ENCODE results near the gene SSR1. TPM values are rescaled to one million over a fixed set of nuclear protein-coding genes. Genes with fewer than 3 reads are reported as not detected.
A peak's percentile ranks its signal among the peaks of the same experiment; 100 is the strongest.

SSR1 gene
- total RNA-seq, 5 donors from 2014 or later (not counting 1 experiment from before 2014, with no cell fraction given) = 75.7 to 111 (median 100) TPM

DNA sequence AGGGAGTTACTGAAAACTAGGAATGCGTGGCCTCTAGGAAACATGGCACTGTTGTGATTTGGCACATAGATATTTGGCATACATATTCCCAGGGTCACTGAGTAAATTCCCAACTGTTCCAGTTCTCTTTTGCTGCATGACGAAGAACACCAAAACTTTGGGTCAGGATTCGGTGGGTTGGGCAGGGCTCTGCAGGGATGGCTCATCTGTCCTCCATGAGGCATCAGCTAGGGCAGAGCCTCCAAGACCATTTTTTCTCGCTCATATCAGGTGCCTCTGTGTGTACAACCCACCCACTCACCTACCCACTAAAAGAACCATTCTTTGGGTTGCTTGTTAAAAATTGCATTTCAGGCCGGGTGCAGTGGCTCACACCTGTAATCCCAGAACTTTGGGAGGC lies 57.1 kb downstream of the SSR1 start:
- CTCF ChIA-PET = interaction anchor here in 1 of 2 donors (0.7 kb wide), 1 partner anchor 912 kb away, joined by 3 read pairs; no protein-coding TSS in a partner anchor
- peaks cover 7 to 18% of the 10 kb centered on the region in 2 donors for H3K27me3 Mint-ChIP-seq
- WGBS (ENCODE audit: insufficient coverage) = 90% methylated on average over 3 of the region's 5 CpGs

DNA sequence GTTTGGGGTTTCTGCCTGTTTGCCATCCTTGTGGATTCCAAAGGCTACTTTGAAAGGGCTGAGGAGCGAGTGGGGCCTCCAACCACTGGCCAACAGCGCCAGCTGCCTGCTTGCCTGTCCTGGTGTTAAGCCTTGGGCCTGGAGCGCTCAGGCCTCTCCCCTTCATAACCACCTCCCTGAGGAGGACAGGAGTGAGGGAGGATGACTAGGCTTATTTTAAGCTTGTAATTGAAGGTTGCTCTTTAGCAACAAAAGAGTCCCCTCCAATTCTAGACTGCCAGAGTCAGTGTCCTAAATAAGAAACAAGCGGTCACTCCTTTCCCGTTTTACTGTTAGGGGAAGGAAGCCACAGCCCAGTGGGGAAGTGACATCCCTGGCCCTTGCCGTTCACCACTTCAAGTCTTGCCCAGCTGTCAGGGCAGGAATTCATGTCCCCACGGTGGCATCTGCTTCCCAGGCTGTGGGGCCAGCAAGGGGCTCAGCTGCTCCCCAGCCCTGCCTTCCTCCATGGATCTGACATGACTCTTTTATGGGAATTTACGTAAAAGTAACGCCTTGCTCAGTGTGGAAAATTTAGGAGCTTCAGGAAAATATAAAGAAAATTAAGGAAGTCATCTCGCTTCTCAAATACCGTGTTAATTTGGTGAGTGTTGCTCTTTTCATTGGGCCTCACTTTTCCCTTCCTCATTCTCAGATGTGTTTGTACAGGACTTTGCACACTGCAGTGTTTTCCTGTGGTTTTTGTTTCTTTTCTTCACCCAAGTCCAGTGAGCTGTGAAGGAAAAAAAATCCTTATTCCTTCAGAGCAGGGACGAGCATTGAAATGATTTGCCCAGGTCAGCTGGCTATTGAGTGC lies 57.8 kb downstream of the SSR1 start:
- Histone ChIP-seq H3K9me3 (no peaks in the 10 kb centered on the region), H3K36me3 (ENCODE audit: control insufficient read depth in 2 of 2, extremely low read depth in 1 of 2, insufficient read depth in 1 of 2, low read length in 1 of 2) (peaks cover 0 to 19% of the 10 kb centered on the region in 2 donors), H3K27me3 (replicated peaks in 1 of 2; ENCODE audit: control insufficient read depth in 2 of 2, extremely low read depth in 1 of 2, insufficient read depth in 2 of 2, low read length in 1 of 2) (peaks cover 0 to 12% of the 10 kb centered on the region in 2 experiments), H3K4me1 (ENCODE audit: control insufficient read depth in 1 of 2, extremely low read depth in 1 of 2, insufficient read depth in 2 of 2, low read length in 2 of 2) (no peaks in the 10 kb centered on the region), H3K27ac (ENCODE audit: low read length) (no peak overlapping the region), H3K4me3 (ENCODE audit: control insufficient read depth in 1 of 2, extremely low read depth in 1 of 2, low read length in 1 of 2) (no peak overlapping the region)
- 30% methylated on average over 4 of the region's 12 CpGs for WGBS (ENCODE audit: insufficient coverage)
- ChIA-PET CTCF (interaction anchor here in 1 of 2 donors (0.6 kb wide), 1 partner anchor 37 kb away, joined by 4 read pairs; no protein-coding TSS in a partner anchor), POLR2A (interaction anchor here in 1 of 2 donors (0.6 kb wide), 1 partner anchor 137 kb away, joined by 3 read pairs; no protein-coding TSS in a partner anchor)
- Mint-ChIP-seq H3K36me3 (peaks cover 10% of the 10 kb centered on the region), H3K4me1 (peaks cover 0 to under 1% (median under 1%) of the 10 kb centered on the region in 3 donors), H3K27ac (no peak overlapping the region), H3K27me3 (peaks cover under 1 to 10% of the 10 kb centered on the region in 2 donors), H3K9me3 (no peaks in the 10 kb centered on the region), H3K4me3 (no peak overlapping the region)
- DNase-seq (no peak), ATAC-seq (replicated peaks in 1 of 4) (peak in 1 of 4 experiments; percentile 25)

More for the DNA sequence above, 57.1 kb downstream of the SSR1 start:
- no peak for DNase-seq
- H3K36me3 ChIP-seq (ENCODE audit: control insufficient read depth in 2 of 2, extremely low read depth in 1 of 2, insufficient read depth in 1 of 2, low read length in 1 of 2) = peaks cover 0 to 12% of the 10 kb centered on the region in 2 donors
- POLR2A ChIA-PET = interaction anchor here in 1 of 2 donors (0.6 kb wide), 1 partner anchor 137 kb away, joined by 3 read pairs; no protein-coding TSS in a partner anchor
- H3K4me3 ChIP-seq (ENCODE audit: control insufficient read depth in 1 of 2, extremely low read depth in 1 of 2, low read length in 1 of 2) = no peak overlapping the region
- no peak overlapping the region for H3K27ac ChIP-seq (ENCODE audit: low read length)
- H3K4me1 ChIP-seq (ENCODE audit: control insufficient read depth in 1 of 2, extremely low read depth in 1 of 2, insufficient read depth in 2 of 2, low read length in 2 of 2) = peaks cover 0 to 5% of the 10 kb centered on the region in 2 experiments
- H3K4me1 Mint-ChIP-seq = peaks cover 6 to 8% (median 7%) of the 10 kb centered on the region in 3 donors
- no peak overlapping the region for H3K27ac Mint-ChIP-seq
- peaks cover 6% of the 10 kb centered on the region for H3K36me3 Mint-ChIP-seq
- no peak for ATAC-seq (replicated peaks in 1 of 4)
- H3K27me3 ChIP-seq (replicated peaks in 1 of 2; ENCODE audit: control insufficient read depth in 2 of 2, extremely low read depth in 1 of 2, insufficient read depth in 2 of 2, low read length in 1 of 2) = peaks cover 0 to 19% of the 10 kb centered on the region in 2 experiments
- no peaks in the 10 kb centered on the region for H3K9me3 ChIP-seq
- no peaks in the 10 kb centered on the region for H3K9me3 Mint-ChIP-seq
- H3K4me3 Mint-ChIP-seq = no peak overlapping the region

DNA sequence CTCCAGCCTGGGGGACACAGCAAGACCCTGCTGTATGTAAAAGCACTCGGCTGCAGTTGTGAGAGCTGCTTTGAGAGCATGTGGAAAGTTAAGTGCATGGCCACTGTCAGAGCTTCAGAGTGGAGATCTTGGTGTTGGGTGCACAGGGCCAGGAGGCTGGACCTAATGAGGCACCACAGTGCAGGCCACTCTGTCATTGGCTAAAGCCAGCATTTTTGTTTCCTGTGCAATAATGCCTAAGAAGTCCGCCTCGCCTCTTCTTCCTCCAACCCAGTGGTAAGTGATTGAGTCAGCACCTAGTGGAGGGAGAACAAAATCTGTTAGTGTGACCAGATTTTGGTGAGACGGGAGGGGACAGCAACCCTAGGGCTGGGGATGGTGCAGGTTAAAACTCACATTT lies 60.6 kb downstream of the SSR1 start:
- no peaks in the 10 kb centered on the region for H3K4me1 Mint-ChIP-seq
- H3K9me3 ChIP-seq = no peaks in the 10 kb centered on the region
- no peak overlapping the region for H3K27ac ChIP-seq (ENCODE audit: low read length)
- ATAC-seq (replicated peaks in 1 of 4) = no peak
- H3K27me3 Mint-ChIP-seq = no peaks in the 10 kb centered on the region
- H3K36me3 ChIP-seq (ENCODE audit: control insufficient read depth in 2 of 2, extremely low read depth in 1 of 2, insufficient read depth in 1 of 2, low read length in 1 of 2) = peaks cover under 1 to 47% of the 10 kb centered on the region in 2 donors
- WGBS (ENCODE audit: insufficient coverage) = 91% methylated on average over 1 of the region's 4 CpGs
- no peaks in the 10 kb centered on the region for H3K4me1 ChIP-seq (ENCODE audit: control insufficient read depth in 1 of 2, extremely low read depth in 1 of 2, insufficient read depth in 2 of 2, low read length in 2 of 2)
- ChIA-PET CTCF (no interaction called here), POLR2A (interaction anchor here in 1 of 2 donors (0.6 kb wide), 1 partner anchor 108 kb away, joined by 10 read pairs; no protein-coding TSS in a partner anchor)
- DNase-seq = no peak
- H3K4me3 Mint-ChIP-seq = no peak overlapping the region
- H3K27ac Mint-ChIP-seq = no peak overlapping the region
- H3K9me3 Mint-ChIP-seq = no peaks in the 10 kb centered on the region
- H3K36me3 Mint-ChIP-seq = peaks cover 23% of the 10 kb centered on the region
- no peaks in the 10 kb centered on the region for H3K27me3 ChIP-seq (replicated peaks in 1 of 2; ENCODE audit: control insufficient read depth in 2 of 2, extremely low read depth in 1 of 2, insufficient read depth in 2 of 2, low read length in 1 of 2)
- H3K4me3 ChIP-seq (ENCODE audit: control insufficient read depth in 1 of 2, extremely low read depth in 1 of 2, low read length in 1 of 2) = no peak overlapping the region

DNA sequence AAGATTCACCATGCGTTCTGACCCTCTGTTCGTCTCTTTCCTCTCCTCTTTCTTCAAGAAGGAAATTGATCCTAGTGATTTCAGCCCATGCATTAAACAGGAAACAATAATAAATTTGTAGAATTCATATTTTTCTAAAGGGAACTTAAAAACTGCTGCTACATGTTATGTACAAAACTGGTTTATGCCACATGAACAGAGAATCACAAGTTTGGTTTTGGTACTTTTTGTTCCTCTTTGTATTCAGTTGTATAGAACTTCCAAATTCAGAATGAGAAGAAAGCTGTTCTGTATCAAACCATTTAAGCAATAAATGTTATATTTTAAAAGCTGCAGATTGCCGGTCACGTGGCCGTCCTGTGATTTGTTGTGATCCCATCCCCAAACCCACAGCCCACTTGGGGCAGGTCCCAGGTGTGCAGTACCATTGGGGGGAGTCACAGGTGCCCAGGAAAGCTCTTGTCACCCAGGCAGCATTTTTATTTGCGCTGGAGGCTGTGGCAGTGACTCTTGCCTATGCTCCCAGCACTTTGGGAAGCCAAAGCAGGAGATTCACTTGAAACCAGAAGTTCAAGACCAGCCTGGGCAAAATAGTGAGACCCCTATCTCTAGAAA lies 61.2 kb downstream of the SSR1 start:
- Histone ChIP-seq H3K36me3 (ENCODE audit: control insufficient read depth in 2 of 2, extremely low read depth in 1 of 2, insufficient read depth in 1 of 2, low read length in 1 of 2) (peaks cover 6 to 54% of the 10 kb centered on the region in 2 donors), H3K9me3 (no peaks in the 10 kb centered on the region), H3K4me1 (ENCODE audit: control insufficient read depth in 1 of 2, extremely low read depth in 1 of 2, insufficient read depth in 2 of 2, low read length in 2 of 2) (no peaks in the 10 kb centered on the region), H3K27ac (ENCODE audit: low read length) (no peak overlapping the region), H3K4me3 (ENCODE audit: control insufficient read depth in 1 of 2, extremely low read depth in 1 of 2, low read length in 1 of 2) (no peak overlapping the region), H3K27me3 (replicated peaks in 1 of 2; ENCODE audit: control insufficient read depth in 2 of 2, extremely low read depth in 1 of 2, insufficient read depth in 2 of 2, low read length in 1 of 2) (no peaks in the 10 kb centered on the region)
- Mint-ChIP-seq H3K9me3 (no peaks in the 10 kb centered on the region), H3K4me3 (no peak overlapping the region), H3K36me3 (peaks cover 23% of the 10 kb centered on the region), H3K4me1 (no peaks in the 10 kb centered on the region), H3K27me3 (no peaks in the 10 kb centered on the region), H3K27ac (no peak overlapping the region)
- ATAC-seq (replicated peaks in 1 of 4) (no peak), DNase-seq (no peak)
- ChIA-PET CTCF (interaction anchor here (0.6 to 1.0 kb wide), 3 partner anchors 10 to 127 kb away, joined by 3 to 12 read pairs (median 6); no protein-coding TSS in a partner anchor), POLR2A (no interaction called here)
- WGBS (ENCODE audit: insufficient coverage) = 100% methylated on average over 1 of the region's 6 CpGs

DNA sequence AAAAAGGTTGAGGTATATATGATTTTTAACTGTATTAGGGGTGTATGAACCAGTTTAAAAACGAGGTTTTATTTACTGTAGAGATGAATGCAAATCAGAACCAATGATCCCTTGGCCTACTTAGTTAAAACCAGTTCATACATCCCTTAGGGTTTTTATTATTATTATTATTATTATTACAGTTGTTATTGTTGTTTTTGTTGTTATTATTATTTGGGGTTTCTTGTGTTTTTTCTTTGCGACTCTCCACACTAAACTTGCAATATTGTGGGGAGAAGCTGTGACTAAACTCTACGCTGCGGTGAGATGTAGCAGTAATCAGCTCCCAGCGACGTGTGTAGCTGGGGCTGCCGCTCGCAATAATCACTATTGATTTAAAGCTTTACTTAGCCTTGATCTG lies 62.2 kb downstream of the SSR1 start:
- H3K4me3 ChIP-seq (ENCODE audit: control insufficient read depth in 1 of 2, extremely low read depth in 1 of 2, low read length in 1 of 2) = no peak overlapping the region
- WGBS (ENCODE audit: insufficient coverage) = no CpG with 5 or more reads among the region's 8 CpGs
- H3K27me3 ChIP-seq (replicated peaks in 1 of 2; ENCODE audit: control insufficient read depth in 2 of 2, extremely low read depth in 1 of 2, insufficient read depth in 2 of 2, low read length in 1 of 2) = no peaks in the 10 kb centered on the region
- Mint-ChIP-seq H3K9me3 (no peaks in the 10 kb centered on the region), H3K4me3 (no peak overlapping the region), H3K27me3 (no peaks in the 10 kb centered on the region), H3K27ac (no peak overlapping the region), H3K4me1 (no peaks in the 10 kb centered on the region), H3K36me3 (peaks cover 23% of the 10 kb centered on the region)
- no peak overlapping the region for H3K27ac ChIP-seq (ENCODE audit: low read length)
- H3K9me3 ChIP-seq = no peaks in the 10 kb centered on the region
- POLR2A ChIA-PET = no interaction called here
- ATAC-seq (replicated peaks in 1 of 4) (no peak), DNase-seq (no peak)
- no peaks in the 10 kb centered on the region for H3K4me1 ChIP-seq (ENCODE audit: control insufficient read depth in 1 of 2, extremely low read depth in 1 of 2, insufficient read depth in 2 of 2, low read length in 2 of 2)
- CTCF ChIA-PET = interaction anchor here (0.7 to 1.0 kb wide), 4 partner anchors 11 to 706 kb away, joined by 4 to 12 read pairs (median 6); no protein-coding TSS in a partner anchor
- H3K36me3 ChIP-seq (ENCODE audit: control insufficient read depth in 2 of 2, extremely low read depth in 1 of 2, insufficient read depth in 1 of 2, low read length in 1 of 2) = peaks cover 6 to 62% of the 10 kb centered on the region in 2 donors

DNA sequence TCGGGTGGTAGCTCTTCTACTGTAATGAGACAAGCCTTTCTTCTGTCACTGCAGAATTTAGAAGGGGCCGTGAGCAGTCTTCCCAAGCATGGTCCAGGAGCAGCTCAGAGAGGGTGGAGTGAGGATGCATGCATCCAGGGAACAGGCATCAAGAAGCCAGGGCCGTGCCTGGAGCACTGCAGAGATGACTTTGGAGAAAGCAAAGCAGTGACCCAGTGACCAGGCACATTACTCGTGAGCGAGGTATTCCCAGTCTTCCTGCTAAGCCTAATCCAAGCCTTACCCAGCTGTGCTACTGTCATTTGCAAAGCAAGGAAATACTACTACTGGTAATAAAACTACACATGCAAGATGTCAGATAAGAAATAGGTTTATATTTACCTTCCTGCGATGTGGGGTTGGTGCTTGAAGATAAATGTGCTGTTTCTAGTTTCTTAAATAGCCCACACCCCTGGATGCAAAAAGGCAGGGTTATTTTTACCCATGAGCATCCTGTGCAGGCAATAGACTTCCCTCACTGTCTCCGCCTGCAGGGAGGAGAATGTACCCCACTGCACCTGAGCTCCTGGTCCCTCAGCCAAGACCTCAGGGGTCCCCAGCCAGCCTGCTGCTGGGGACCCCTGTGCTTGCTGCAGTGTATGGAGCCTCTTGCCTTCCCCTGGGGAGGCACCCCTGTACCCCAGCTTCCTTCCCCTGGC lies 62.9 kb downstream of the SSR1 start:
- Histone ChIP-seq H3K27ac (ENCODE audit: low read length) (no peak overlapping the region), H3K27me3 (replicated peaks in 1 of 2; ENCODE audit: control insufficient read depth in 2 of 2, extremely low read depth in 1 of 2, insufficient read depth in 2 of 2, low read length in 1 of 2) (no peaks in the 10 kb centered on the region), H3K9me3 (no peaks in the 10 kb centered on the region), H3K4me1 (ENCODE audit: control insufficient read depth in 1 of 2, extremely low read depth in 1 of 2, insufficient read depth in 2 of 2, low read length in 2 of 2) (no peaks in the 10 kb centered on the region), H3K4me3 (ENCODE audit: control insufficient read depth in 1 of 2, extremely low read depth in 1 of 2, low read length in 1 of 2) (no peak overlapping the region), H3K36me3 (ENCODE audit: control insufficient read depth in 2 of 2, extremely low read depth in 1 of 2, insufficient read depth in 1 of 2, low read length in 1 of 2) (peaks cover 10 to 64% of the 10 kb centered on the region in 2 donors)
- ATAC-seq (replicated peaks in 1 of 4) (no peak), DNase-seq (no peak)
- no peaks in the 10 kb centered on the region for H3K4me1 Mint-ChIP-seq
- ChIA-PET CTCF (interaction anchor here in 1 of 2 donors (0.6 kb wide), 1 partner anchor 530 kb away, joined by 3 read pairs; no protein-coding TSS in a partner anchor), POLR2A (interaction anchor here in 1 of 2 donors (0.6 kb wide), 1 partner anchor 14 kb away, joined by 7 read pairs; no protein-coding TSS in a partner anchor)
- H3K27ac Mint-ChIP-seq = no peak overlapping the region
- H3K9me3 Mint-ChIP-seq = no peaks in the 10 kb centered on the region
- H3K36me3 Mint-ChIP-seq = peaks cover 23% of the 10 kb centered on the region
- 95% methylated on average over 4 of the region's 7 CpGs for WGBS (ENCODE audit: insufficient coverage)
- no peak overlapping the region for H3K4me3 Mint-ChIP-seq
- no peaks in the 10 kb centered on the region for H3K27me3 Mint-ChIP-seq
